Retina (tissue), 1 donor: Measurements from ENCODE around the gene DOK3.
A peak's percentile ranks its signal among the peaks of the same experiment; 100 is the strongest.

Experiments used
- DNase-seq: peaks from one replicate; pipeline ENCODE4 v3.0.0-alpha.2; 2016

Gene DOK3

DNA sequence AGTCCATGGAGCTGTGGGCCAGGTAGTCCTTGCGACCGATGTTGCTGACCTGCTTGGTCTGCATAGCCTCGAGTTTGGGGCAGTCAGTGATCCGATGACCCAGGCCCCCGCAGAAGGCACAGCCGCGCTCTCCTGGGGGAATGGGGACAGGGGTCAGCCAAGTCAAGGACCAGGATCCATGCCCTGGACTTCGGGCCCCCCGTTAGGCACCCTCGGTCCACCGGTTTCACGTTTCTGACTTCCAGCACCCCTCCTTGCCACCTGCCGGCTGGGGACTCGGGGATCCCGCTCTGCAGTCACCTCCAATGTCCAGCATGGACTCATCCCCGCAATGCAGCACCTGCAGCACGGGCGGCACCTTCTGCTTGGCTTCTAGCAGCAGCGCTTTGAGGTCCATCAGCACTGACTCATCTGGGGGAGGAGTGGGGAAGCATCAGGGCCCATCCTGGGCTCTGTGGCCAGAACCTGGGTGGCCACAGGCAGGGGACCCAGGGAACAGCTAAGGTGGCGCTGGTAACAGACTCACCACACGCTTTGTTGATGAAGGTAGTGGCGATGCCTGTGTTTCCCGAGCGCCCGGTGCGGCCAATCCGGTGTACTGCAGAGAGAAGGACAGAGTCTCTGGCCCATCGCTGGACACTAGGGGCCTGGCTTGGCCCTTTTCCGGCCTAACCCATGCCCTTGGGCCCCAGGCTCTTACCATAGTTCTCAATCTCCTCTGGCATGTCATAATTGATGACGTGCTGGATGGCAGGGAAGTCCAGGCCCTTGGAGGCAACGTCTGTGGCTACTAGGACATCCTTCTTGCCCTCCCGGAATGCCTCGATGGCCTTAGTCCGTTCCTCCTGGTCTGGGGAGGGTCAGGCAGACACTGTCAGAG is 2.4 kb upstream of the DOK3 start:
- DNase-seq = no peak

DNA sequence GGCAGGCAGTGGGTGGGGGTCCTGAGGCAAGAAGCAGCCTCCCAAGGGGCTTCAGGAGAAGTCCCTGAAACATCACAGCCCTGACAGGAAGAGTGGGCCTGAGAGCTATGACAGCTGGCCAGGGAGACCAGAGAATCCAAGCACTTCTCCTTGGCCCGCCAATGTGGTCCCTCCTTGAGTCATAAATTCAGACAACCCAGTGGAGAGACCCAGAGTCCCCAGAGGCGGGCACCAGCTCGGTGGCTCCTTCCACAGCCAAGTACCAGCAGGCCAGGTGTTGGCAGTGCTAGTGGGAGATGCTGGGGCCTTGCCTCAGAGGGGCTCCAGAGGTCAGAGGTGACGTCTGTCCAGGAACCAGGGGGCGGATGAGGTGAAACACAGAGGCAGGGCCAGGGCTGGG is 1.6 kb upstream of the DOK3 start:
- DNase-seq = no peak

- DNase-seq = no peak
These were observed 984 bp upstream of the DOK3 start for GRCh38 chr5:177510567-177511053.

DNA sequence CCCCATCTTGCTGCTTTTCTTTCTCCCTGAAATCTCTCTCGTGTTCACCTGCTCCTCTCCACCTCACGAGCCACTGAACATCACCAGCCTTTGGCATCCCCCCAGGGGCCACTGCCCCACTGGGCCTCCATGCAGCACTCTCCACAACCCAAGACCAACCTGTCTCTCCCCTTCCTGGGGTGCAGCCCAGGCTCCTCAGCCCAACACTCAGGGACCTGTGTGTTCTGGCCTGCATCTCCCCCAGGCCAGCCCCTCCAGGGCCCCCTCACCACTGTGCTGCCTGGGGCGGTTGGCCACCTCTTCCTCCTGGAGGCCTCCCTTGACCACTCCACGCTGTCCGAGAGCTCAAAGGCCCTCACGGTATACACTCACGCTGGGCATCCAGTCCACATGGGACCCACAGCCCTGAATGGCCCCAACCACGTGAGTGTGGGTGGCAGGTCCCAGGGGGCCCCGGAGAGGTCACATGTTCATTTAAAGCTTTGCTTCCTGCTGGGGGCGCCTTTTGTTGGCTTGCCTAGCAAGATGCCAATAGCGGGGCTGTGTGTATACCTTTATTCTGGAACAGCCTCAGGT is 453 bp upstream of the DOK3 start:
- no peak for DNase-seq

- DNase-seq = peak; percentile 44
These were observed 789 bp downstream of the DOK3 start for GRCh38 chr5:177508837-177509236.

DNA sequence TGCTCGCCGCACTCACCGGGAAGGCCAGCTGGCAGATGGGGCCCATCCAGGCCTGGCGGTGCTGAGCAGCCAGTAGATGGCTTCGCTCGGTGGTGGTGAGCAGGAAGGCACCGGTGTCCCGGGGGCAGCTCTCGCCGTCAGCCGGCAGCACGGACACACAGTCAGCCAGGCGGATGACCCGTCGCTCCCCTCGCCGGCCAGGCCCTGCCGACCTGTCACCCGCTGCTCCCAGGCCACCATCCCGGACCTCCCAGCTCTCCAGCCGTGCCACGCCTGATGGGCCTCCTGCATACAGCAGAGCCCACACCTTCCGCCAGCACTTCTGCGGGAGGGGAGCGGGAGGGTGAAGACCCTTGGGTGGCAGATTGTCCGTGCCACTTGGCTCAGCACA is 1.4 kb downstream of the DOK3 start:
- no peak for DNase-seq

DNA sequence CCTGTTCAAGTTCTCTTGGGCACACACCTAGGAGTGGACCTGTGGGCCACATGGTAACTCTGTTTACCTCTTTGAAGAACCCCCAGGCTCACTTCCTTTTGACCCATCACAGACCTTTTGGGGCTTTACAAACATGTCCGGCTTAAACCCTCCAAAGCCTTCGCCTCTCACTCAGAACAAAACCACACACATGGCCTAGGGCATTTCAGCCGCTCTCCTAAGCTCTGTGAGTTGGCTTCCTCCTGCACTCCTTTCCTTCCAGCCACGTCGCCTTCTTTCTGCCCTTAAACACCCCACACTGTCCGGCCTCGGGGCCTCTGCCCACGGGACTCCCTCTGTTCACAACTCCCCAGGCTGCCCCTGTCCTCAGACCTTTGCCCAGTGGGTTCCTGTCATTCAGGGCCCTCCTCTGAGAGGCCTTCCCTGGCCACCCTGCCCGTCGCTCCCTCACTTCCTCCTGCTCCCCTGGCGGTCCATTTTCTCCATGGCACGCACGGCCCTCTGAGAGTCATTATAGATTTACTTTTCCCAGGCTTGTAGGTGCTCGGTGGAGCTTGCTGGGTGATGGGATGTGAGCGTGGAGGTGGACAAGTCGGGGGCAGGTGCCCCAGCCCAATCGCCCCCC is 1.9 kb downstream of the DOK3 start:
- no peak for DNase-seq

- no peak for DNase-seq
These were observed 2.5 kb downstream of the DOK3 start for GRCh38 chr5:177507165-177507564.

DNA sequence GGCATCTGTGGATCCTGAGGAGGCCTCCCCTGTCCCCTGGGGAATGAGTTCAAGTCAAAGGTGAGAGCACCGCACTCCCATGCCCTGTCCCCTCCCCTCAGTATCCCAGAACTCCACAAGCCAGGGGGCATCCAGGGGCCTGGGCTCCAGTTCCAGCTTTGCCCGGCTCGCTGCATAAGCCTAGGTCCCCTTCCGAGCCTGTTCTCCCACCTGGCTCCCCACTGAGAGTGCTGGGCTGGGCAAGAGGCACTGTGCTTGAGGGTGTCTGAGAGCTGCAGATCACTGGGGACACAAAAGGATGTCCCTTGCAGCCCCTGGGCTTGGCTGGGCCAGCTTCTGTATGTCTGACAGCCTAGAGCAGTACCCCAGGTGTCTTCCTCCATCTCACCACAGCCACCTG is 4.6 kb downstream of the DOK3 start:
- no peak for DNase-seq

DNA sequence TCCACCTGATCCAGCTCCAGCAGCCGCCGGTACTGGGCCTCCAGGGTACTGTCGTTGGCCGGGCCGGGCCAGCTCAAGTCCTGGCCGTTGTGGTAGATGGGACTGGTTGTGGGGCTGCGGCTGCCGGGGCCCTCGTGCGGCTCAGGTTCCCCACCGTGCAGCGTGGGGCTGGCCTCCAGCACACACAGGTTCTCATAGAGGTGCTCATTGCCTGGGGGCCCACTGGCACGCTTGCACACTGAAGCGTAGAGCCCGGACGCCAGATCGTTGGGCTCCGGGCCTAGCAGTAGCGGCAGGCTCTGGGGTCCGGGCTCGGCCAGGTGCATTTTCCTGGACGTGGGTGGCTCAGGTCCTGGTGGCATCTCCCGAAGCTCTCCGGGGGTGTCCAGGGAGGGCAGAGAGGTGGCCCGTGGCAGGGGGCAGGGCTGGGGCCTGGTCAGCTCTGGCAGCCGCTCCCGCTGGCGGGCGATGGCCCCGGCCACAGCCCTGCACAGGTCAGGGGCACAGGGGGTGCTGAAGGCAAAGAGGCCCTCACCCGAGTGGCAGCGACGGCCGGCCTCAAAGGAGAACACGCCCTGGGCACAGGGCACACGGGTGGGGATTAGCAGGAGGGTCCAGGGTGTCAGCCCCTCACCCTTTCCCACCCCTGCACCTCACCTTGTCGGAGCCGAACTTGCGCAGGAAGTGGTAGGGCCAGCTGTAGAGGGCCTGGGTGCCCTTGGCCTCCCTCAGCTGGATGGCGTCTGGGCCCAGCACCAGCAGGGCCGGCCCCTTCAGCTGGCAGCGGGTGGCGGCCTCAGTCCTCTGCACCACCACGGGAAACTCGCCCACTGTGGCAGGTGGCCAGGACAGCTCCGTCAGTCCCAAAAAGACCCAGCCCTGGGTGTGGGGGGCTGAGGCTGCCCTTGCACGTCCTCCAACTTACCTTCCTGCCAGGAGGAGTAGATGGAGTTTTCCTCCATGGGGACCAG is 5.3 kb downstream of the DOK3 start:
- no peak for DNase-seq

DNA sequence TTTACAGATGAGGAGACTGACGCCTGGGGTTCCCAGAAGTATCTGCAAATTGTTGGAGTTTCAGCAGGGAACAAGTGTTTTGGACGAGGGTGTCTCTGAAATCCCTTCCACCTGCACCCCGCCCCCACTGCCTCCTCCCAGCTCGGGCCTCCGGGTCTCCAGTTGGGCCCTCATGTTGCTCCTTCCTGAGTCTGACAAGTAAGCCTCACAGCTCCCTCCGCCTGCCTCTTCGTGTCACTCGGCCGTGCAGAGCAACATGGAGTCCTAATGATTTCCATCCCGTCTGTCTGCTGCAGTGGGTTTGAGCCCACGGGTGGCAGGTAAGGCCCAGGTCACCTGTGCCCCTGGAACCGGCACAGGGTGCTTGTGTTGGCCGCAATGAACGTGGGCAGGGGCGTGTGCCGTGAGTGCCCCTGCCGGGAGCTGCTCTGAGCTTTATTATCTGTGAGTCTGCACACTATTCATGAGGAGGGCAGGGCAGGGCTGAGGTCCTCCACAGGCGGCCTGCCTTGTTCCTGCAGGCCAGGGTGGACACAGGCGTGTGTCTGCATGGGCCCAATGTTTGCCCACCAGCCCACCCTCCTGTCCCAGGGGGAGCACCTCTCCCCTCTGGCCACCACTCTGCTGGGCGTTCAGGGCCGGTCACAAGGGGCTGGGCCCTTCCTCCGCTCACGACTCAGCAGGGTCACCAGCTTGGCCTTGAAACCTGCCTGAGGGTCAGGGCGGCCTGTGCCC is 6.1 kb downstream of the DOK3 start:
- no peak for DNase-seq

- no peak for DNase-seq
These were observed 6.7 kb downstream of the DOK3 start for GRCh38 chr5:177502886-177503285.

- no peak for DNase-seq
These were observed 7.5 kb downstream of the DOK3 start for GRCh38 chr5:177501874-177502678.

DNA sequence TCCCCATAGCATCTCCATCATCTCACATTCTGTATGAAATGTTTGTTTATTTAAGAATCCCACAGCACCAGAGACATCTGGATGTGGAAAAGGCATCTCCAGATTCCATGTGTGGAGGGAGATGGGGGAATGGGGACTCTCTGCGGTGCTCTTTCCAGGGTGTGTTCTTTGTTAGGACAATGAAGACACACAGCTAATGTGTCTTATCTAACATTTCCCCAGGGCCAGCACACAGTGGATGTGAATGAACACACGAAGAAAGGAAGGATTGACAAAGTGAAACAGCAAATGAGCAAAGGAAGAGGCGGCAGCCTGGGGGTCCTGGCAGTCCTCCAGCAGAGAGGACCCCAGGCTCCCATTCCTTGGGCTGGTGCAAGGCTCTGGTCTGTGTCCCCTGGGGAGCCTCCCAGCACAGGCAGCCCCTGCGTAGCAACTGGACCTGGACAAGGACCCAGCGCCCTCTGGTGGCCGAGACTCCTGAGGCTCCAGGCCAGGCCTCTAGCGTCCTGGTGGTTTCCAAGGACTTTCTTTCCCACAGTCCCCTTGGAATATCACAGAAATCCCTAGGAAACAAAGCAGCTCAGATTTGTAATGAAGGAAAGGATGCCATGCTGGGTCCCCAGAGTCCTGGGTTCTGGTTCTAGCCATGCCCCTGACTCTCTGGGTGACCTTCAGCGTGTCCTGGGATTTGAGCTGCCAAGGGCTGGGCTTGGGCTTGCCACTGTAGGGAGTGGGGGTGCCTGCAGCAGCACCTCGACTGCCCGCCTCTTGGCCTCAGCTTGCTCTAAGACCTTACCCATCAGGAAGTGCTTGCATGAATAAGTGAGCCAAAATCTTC is 8.7 kb downstream of the DOK3 start:
- DNase-seq = peak; percentile 91

DNA sequence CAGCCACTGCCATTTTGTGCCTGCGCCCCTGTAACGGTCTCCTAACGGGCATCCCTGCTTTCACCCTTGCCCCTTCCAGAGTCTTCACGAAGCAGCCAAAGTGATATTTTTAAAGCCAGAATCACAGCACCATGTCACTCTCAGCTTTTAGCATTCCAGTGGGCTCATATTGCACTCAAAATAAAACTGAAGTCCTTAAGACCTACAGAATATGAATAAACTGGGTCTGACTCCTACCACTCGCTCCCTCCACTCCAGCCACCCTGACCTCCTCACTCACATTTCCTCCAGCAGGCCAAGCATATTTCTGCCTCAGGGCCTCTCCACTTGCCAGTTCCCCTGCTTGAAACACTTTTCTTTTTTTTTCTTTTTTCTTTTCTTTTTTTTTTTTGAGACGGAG is 9.8 kb downstream of the DOK3 start:
- no peak for DNase-seq

- no peak for DNase-seq
These were observed 11.4 kb downstream of the DOK3 start for GRCh38 chr5:177498013-177498787.

GRCh38 chr5:177497292-177498012 is 12.2 kb downstream of the DOK3 start, which contains the start of gene PDLIM7:
PDLIM7 (minus strand) TSS chr5:177497604; CDS start chr5:177496512, 1,092 bp downstream.
- peak; percentile 99 for DNase-seq

GRCh38 chr5:177496727-177497291 is 12.8 kb downstream of the DOK3 start:
- DNase-seq = peak; percentile 81
